T-helper 9 cell (primary cell): ENCODE data around the gene MARCHF5.
"Not testable (repeated sequence)": the region's sequence is repeated elsewhere in the genome, so short reads cannot be mapped to it uniquely, and the experiment has no call there.

Source experiments
- DNase-seq: peaks from one replicate; pipeline ENCODE4 v3.0.0-alpha.2; 2020

The MARCHF5 gene

DNA sequence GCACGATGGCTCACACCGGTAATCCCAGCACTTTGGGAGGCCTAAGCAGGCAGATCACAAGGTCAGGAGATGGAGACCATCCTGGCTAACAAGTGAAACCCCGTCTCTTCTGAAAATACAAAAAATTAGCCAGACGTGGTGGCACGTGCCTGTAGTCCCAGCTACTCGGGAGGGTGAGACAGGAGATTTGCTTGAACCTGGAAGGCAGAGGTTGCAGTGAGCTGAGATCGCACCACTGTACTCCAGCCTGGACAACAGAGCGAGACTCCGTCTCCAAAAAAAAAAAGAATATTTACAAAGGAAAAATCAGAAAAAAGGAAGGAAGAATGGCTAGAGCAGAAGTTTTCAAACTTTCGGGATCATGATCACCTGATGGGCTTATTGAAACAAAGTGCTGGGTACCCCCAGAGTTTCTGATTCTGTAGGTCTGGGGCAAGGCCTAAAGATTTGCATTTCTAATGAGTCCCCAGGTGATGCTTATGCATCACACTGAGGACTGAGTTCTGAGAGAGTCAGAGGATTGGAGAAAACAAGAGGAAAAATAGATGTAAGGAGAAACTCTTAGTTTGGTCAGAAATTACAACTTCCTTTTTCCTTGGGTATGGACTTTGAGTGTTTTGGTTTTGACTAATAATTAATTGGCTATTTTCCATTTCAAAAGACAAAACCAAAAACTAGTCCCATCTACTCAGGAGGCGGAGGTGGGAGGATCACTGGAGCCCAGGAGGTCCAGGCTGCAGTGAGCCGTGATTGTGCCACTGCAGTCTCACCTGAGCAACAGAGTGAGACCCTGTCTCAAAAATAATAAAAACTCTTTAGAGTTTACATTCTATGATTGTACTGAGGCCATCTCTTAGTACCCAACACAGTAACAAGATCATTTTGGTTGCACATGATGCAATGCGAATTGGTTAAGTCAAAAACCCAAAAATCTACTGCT is 14.4 kb downstream of the MARCHF5 start:
- DNase-seq: no peak

DNA sequence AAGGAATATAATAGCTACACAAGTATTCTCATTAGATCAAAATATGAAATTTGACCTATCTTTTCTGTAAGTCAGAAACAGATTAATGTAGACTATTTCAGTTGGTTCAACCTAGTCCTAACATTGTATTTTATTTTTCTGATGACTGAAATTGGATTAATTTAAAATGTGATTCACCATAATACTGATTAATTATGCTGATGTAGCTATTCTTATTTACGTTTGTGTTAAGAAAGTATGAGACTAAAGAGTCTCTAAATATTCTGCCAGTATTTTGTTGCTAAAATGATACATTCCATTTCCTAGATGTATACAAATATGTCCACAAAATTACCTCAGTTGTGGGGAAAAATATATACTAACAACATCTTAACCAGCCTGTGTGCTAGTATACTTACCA is 18.3 kb downstream of the MARCHF5 start:
- no peak for DNase-seq

- DNase-seq: no peak
These were observed 22.8 kb downstream of the MARCHF5 start for GRCh38 chr10:92313750-92314149.

DNA sequence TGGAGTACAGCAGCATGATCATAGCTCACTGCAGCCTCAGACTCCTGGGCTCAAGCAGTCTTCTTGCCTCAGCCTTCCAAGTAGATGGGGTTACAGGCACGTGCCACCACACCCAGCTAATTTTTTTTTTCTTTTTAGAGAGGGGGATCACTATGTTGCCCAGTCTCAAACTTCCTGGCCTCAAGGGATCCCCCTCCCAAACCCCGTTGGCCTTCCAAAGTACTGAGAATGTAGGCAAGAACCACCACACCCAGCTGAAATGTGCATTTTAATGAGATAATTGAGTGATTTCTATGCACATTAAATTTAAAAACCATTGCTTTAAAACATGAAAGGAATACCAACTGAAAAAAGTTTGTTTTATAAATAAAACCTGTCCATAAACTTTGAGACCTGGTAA is 25.6 kb downstream of the MARCHF5 start:
- no peak for DNase-seq

DNA sequence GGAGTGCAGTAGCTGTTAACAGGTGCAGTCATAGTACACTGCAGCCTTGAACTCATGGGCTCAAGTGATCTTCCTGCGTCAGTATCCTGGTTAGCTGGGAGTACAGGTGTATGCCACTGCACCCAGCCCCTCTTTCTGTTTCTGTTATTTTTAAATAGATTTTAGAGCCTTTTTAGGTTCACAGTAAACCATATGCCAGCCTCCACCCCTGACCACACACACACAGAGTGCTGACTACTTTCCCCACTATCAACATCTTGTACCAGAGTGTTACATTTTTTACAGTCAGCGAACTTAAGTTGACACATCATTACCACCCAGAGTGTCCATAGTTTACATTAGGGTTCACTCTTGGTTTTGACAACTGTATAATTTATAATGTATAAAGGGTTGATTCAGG is 32.1 kb downstream of the MARCHF5 start:
- no peak for DNase-seq

DNA sequence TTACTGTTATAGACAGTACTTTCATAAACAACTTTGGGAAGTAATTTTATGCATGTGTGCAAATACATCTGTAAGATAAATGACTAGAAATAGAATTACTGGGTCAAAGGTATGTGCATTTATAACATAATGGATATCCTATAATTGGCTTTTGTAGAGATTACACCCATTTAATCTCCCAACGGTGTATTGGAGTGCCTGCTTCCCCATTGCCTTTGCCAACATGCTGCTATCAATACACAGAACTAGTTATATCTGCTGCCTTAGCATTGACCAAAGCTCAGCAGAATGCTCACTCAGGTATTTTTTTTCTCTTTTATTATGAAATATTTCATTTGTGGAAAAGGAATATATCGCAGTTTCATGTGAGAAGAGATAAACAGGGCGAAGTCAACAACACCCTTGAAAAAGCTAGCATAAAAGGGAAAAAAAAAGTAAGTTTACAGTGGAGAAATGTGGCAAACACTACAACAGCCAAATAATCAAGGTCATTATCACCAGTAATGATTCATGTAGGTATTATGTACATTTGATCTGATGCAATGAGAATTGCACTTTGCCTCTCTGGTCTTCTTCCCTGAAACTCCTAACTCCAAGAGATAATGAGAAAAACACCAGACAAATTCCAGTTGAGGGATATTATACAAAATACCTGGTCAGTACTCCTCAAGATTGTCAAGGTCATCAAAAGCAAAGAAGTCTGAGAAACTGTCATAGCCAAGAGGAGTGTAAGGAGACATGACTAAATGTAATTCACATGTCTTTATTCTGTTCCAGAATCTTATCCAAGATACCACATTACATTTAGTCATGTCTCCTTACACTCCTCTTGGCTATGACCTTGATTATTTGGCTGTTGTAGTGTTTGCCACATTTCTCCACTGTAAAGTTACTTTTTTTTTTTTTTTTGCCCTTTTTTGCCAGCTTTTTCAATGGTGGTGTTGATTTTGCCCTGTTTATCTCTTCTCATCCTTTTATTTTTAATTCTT is 36.8 kb downstream of the MARCHF5 start:
- DNase-seq: no peak

DNA sequence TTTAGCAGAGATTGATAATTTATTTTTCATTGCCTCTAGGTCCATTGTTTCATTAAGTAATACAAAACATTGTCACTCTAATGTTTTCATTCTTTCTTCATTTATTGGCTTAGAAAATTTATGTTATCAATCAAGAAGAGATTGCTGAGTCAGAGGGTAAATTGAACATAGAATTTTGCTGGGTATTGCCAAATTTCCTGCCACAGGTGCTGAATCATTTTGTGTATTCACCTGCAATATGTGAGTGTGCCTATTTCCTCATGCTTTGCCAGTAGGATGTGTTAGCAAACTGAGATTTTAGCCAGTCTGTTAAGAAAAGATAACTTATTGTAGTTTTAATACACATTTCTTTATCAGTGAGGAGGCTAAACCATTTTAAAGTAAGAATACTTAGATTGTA is 38.0 kb downstream of the MARCHF5 start:
- DNase-seq: no peak

- DNase-seq: not testable (repeated sequence)
These were observed 39.0 kb downstream of the MARCHF5 start for GRCh38 chr10:92329927-92330326.

DNA sequence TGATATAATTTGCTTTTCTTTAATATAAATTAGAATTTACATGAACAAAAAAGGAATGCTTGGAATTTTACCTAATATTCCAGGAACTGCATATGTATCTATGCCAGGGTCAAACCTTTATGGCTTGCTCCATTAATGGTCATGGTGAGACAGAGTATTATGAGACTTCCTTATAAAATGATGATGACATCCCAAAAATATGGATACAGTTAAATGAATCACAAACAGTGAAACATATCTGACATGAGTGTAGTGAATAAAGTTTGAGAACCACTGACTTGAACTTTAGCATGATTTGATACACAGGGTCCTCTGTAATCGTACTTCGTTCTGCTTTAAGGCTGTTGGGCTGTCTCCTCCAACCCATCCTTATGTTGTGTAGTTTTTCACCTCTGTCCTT is 51.8 kb downstream of the MARCHF5 start:
- DNase-seq: no peak

DNA sequence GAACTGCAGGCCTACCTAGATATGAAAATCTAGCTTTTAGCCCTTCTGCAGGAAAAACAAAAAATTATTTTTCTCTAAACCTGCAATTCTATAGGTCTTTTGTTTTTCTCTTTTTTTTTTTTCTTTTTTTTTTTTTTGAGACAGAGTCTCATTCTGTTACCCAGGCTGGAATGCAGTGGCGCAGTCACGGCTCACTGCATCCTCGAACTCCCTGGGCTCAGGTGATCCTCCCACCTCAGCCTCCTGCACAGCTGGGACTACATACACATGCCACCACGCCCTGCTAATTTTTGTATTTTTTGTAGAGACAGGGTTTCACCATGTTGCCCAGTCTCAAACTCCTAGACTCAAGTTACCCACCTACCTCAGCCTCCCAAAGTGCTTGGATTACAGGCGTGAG is 54.6 kb downstream of the MARCHF5 start:
- not testable (repeated sequence) for DNase-seq

DNA sequence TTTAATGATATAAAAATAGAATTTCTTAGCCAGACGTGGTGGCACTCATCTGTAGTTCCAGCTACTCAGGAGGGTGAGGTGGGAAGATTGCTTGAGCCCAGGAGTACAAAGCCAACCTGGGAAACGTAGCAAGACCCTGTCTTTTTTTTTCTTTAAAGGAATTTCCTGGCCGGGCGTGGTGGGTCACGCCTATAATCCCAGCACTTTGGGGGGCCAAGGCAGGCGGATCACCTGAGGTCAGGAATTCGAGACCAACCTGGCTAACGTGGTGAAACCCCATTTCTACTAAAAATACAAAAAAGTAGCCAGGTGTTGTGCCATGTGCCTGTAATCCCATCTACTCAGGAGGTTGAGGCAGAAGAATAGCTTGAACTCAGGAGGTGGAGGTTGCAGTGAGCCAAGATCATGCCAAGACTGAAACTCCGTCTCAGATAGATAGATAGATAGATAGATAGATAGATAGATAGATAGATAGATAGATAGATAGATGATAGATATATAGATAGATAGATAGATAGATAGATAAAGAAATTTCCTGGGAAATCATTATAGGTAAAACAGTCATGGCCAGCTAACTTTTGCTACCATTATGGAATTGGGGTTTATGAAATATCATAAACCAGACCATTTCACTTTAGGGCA is 56.2 kb downstream of the MARCHF5 start:
- not testable (repeated sequence) for DNase-seq

DNA sequence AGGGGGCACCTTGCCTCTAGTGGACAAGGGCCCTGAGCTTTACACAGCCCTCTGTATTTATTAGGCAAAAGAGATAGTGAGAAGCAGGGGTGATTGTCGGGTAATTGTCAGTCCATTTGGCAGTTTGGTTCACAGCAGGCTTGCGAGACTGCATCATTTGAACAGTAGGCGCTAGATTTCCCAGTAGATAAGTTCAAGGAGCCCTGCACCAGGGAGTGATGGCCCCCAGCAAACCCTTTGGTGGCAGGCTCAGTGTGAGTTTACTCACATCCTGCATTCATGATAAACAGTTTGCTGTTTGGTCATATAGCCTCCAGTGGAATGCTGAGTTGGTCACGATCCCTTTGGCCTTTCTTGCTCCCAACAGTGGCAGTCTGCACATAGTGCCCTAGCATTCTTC is 59.4 kb downstream of the MARCHF5 start:
- no peak for DNase-seq

- DNase-seq: no peak
These were observed 63.6 kb downstream of the MARCHF5 start for GRCh38 chr10:92354587-92354986.

GRCh38 chr10:92356041-92356440 is 65.1 kb downstream of the MARCHF5 start:
- no peak for DNase-seq

DNA sequence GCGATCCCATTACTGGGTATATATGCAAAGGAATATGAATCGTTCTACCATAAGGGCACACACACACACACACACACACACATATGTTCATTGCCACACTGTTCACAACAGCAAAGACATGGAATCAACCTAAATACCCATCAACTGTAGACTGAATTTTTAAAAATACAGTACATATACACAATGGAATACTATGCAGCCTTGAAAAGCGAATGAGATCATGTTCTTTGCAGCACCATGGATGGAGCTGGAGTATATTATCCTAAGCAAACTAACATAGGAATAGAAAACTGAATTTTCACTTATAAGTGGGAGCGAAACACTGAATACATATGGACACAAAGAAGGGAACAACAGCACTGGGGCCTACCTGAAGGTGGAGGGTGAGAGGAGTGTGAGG is 72.5 kb downstream of the MARCHF5 start:
- no peak for DNase-seq

- no peak for DNase-seq
These were observed 75.5 kb downstream of the MARCHF5 start for GRCh38 chr10:92366412-92367021.

- no peak for DNase-seq
These were observed 87.0 kb downstream of the MARCHF5 start for GRCh38 chr10:92377962-92378361.

GRCh38 chr10:92381543-92381954 is 90.6 kb downstream of the MARCHF5 start:
- DNase-seq: no peak

GRCh38 chr10:92382631-92383030 is 91.7 kb downstream of the MARCHF5 start:
- no peak for DNase-seq

- DNase-seq: no peak
These were observed 93.8 kb downstream of the MARCHF5 start for GRCh38 chr10:92384741-92385140.

- DNase-seq: no peak
These were observed 94.9 kb downstream of the MARCHF5 start for GRCh38 chr10:92385831-92386230.

DNA sequence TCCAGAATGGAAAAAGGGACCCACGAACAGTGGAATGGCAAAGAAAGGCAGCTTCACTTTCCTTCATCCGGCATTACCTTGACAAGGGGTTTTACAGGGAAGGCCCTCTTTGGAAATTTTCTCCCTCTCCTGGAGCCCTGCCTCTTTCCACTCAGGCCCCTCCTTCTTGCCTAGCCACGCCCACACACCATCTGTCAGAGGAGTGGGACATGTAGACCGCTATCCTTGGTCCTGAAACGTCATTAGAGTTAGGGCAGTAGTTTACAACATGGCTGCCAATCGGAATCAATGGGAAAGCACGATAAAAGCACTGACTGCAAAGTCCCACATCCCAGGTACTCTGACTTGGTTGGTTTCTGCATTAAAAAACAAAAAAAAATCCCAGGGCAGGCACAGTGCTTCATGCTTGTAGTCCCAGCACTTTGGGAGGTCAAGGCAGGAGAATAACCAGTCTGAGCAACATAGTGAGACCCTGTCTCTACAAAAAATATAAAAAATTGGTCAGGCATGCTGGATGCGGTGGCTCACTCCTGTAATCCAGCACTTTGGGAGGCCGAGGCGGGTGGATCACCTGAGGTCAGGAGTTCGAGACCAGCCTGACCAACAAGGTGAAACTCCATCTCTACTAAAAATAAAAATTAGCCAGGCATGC is 96.4 kb downstream of the MARCHF5 start:
- no peak for DNase-seq
